Fibroblast of the aortic adventitia (primary cell): ENCODE results near the gene RALB. TPM values are rescaled to one million over a fixed set of nuclear protein-coding genes. Genes with fewer than 3 reads are reported as not detected.

Experiments used
- DNase-seq: peaks from one replicate; pipeline ENCODE4 v3.0.0-alpha.2; 2010; ENCODE audit warnings: low read depth
- H3K4me3 ChIP-seq: 2 replicates; pipeline ENCODE4 v1.5.1; 2011; ENCODE audit warnings: low read depth, mild to moderate bottlenecking, control low read depth, low read length, moderate library complexity
- total RNA-seq: library from RNA; depleted of rRNA; stranded (reverse); fragments of >200 nt; gene quantifications from 2 replicates; pipeline ENCODE4 v1.2.3, GENCODE V29; 2012; ENCODE audit warnings: low replicate concordance
- TF ChIP-seq, protein P1 (sequence below): IDR thresholded peaks from 2 replicates; pipeline ENCODE4 v1.5.1; 2011; ENCODE audit warnings: mild to moderate bottlenecking, low read length, control low read depth, inconsistent platforms; ENCODE audit not compliant: insufficient read depth

RALB gene
- total RNA-seq, 1 donor = 73.7 TPM

DNA sequence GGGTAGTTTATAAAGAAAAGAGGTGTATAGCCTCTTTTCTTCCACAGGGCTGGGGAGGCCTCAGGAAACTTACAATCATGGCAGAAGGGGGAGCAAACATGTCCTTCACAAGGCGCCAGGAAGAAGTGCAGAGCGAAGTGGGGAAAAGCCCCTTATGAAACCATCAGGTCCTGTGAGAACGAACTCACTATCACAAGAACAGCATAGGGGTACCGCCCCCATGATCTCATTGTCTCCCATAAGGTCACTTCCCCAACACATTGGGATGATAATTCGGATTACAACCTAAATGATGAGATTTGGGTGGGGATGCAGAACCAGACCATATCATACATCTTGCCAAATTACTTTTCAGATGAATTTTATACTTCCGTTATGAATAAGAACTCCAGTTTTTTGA, 32.4 kb downstream of the RALB start:
- no peak for DNase-seq
- no peak overlapping the region for H3K4me3 ChIP-seq
- TF ChIP-seq, protein P1, sequence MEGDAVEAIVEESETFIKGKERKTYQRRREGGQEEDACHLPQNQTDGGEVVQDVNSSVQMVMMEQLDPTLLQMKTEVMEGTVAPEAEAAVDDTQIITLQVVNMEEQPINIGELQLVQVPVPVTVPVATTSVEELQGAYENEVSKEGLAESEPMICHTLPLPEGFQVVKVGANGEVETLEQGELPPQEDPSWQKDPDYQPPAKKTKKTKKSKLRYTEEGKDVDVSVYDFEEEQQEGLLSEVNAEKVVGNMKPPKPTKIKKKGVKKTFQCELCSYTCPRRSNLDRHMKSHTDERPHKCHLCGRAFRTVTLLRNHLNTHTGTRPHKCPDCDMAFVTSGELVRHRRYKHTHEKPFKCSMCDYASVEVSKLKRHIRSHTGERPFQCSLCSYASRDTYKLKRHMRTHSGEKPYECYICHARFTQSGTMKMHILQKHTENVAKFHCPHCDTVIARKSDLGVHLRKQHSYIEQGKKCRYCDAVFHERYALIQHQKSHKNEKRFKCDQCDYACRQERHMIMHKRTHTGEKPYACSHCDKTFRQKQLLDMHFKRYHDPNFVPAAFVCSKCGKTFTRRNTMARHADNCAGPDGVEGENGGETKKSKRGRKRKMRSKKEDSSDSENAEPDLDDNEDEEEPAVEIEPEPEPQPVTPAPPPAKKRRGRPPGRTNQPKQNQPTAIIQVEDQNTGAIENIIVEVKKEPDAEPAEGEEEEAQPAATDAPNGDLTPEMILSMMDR = no peak

DNA sequence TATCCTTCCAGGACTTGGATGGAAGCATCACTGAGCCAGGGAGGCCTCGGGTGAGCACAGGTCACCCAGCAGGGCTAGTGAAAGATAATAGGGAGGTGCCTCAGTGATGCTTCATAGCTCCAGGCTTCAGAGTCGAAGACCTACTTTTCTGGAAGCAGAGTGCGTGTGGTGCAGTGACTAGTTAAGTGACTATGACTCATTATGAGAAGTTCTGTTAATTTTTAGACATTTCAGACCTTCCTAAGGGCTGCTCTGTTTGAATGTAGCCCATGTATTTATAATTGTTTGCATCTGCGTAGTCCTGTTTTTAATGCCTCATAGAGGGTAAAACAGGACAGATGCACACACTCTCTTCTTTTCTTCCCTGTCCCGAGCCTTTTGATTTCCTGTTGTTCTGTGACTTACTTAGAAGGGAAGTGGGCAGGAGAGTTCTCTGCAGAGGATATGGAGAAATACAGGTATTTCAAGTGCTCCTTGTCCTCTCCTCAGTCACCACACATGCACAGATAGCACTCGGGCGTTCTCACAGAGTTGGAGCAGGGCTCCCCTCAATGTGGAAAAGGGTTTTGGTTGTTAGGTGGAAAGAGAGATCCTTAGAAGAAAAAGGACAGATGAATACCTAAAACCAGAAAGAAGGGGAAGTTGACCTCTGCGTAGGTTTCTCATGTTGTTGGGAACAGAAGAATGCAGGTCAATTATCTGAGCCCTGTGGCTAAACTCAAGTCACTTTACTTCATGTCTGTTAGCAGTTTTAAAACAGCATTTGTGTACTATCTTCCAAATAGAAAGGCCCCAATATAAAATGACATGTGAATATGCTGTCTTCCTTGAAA, 34.7 kb downstream of the RALB start:
- peak; percentile 73 for DNase-seq
- no peak overlapping the region for H3K4me3 ChIP-seq
- TF ChIP-seq, protein P1 = no peak

DNA sequence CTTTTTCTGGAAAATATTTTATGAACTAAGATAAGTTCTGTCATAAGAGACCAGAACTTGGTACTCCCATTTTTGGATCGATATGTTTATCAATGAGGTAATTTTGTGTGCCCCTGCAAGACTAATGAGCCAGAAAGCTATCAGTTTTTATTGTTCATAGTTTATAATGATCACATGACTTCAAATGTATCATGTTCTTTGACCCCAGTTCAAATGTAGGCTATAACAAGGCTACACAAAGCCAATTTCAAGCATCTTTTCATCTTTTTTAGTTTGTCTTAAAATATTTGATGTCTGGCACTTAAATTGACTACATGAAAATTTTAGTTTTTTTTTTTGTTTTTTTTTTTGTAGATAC, 35.3 kb downstream of the RALB start:
- TF ChIP-seq, protein P1 = no peak
- no peak overlapping the region for H3K4me3 ChIP-seq
- no peak for DNase-seq

DNA sequence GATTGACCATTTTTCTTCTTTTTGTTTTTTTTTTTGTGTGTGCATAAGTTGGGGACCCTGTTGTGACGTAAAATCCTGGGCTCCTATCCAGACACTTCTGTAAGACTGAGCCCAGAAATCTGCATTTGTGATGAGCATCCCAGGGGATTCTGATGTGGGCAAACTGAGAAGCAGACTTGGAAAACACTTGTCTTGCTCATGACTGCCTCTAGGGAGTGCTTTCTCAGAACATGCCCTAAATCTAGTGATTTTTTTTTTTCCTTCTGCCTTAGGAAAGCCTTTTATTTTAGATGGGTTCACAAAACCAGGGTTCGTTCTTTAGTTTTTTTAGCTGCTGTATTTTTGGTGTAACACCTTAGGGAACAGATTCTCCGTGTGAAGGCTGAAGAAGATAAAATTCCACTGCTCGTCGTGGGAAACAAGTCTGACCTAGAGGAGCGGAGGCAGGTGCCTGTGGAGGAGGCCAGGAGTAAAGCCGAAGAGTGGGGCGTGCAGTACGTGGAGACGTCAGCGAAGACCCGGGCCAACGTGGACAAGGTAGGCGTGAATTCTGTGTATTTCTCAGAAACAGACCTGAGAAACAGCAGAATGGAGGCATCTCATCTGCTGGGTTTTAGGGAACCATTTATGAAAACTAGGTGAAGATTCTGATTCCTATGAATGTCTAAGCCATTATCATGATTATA, 36.7 kb downstream of the RALB start:
- peak; percentile 16 for DNase-seq

DNA sequence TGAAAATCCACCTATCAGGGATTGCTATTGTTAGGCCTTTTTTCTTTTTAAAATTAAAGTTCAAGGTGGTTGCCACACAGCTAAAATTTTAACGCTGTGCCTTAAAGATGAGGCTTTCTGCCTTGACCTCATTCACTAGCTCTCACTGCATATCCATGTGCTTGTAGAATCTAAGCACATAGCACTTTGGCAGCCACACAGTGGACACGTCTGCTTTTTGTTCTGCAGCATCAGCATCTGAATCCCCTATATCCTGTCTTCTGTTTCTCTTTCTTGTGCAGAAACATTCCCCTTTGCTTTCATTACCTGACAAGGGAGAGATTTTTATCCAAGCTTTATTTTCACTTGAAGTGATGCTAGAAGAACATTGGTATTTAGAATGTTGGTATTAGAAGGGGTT, 38.1 kb downstream of the RALB start:
- TF ChIP-seq, protein P1 = no peak
- DNase-seq = no peak
- no peak overlapping the region for H3K4me3 ChIP-seq

More for the DNA sequence above, 36.7 kb downstream of the RALB start:
- TF ChIP-seq, protein P1 = peak; percentile 32
- no peak overlapping the region for H3K4me3 ChIP-seq

DNA sequence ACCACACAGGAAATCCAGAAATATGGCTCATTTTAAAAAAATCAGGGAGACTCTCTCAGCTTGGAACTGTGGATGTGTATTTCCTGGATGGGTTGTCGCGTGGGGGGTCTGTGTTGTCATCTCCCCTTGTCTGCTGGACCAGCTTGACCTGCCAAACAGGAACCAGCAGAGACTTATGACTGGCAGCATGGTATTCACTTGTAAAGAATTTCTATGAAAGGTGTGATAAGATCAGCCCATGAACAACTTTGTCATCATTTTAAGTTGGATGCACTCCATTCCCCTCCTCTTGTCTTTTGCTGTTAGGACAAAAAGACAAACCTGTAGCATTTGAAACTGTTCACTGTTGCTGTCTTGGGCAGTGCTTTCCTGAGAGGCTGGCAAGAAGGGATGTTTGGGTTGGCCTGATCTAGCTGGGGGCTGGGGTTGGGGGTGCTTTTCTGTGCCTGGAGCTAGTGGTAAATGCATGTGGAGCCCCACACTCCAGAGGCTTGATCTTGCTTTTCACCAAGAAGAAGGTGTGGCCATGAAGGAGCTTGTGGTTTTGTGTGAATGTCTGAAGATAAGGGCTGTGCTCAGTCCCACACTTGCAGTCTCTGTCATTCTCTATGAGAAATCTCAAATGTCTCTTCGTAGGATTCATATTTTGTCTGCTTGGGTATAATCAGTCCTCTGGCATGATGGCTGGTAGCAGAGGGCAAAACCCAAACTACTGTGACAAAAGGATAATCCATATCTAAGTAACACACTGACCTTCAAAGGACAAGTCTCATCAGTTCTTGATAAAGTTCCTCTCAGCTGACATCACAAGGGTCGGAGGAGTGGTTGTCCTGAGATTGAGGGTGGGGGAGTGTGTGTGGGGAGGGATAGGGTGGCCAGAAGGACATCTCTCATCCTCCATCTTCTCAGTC, 39.0 kb downstream of the RALB start:
- H3K4me3 ChIP-seq = no peak overlapping the region
- DNase-seq = peak; percentile 49
- TF ChIP-seq, protein P1 = no peak
